ENCODE measurements around the gene EFTUD2. TPM values are rescaled to one million over a fixed set of nuclear protein-coding genes. Genes with fewer than 3 reads are reported as not detected.

EFTUD2 gene
- total and polyA plus RNA-seq, 2 of the 13 experiments (the other 11 are each of a cell fraction or from before 2014, with no cell fraction given): 111 to 137 TPM

GRCh38 chr17:44889003-44889402 is 10.2 kb downstream of the EFTUD2 start (continued):
- TF ChIP-seq ZBTB2 (CRISPR knock-in tag; IDR thresholded peaks at IDR 0.05; ENCODE audit: low read depth) (no peak), NKX3-1 (CRISPR knock-in tag; IDR thresholded peaks at IDR 0.05) (no peak), SMAD9 (CRISPR knock-in tag; IDR thresholded peaks at IDR 0.05) (no peak), SIN3B (IDR thresholded peaks at IDR 0.05; ENCODE audit: low read length) (no peak), CEBPG (CRISPR knock-in tag; IDR thresholded peaks at IDR 0.05) (peak; percentile 92), ZSCAN21 (CRISPR knock-in tag; IDR thresholded peaks at IDR 0.05; ENCODE audit: borderline replicate concordance) (no peak), ZNF691 (CRISPR knock-in tag; IDR thresholded peaks at IDR 0.05; ENCODE audit: borderline replicate concordance, low read depth) (no peak), MIER3 (CRISPR knock-in tag; IDR thresholded peaks at IDR 0.05; ENCODE audit: borderline replicate concordance) (no peak), ZNF562 (CRISPR knock-in tag; IDR thresholded peaks at IDR 0.05; ENCODE audit: borderline replicate concordance) (no peak), ZNF652 (CRISPR knock-in tag; IDR thresholded peaks at IDR 0.05; ENCODE audit: borderline replicate concordance, low read depth) (no peak), ZNF460 (CRISPR knock-in tag; IDR thresholded peaks at IDR 0.05; ENCODE audit: borderline replicate concordance) (no peak), SOX13 (IDR thresholded peaks at IDR 0.05) (no peak), SOX13 (CRISPR knock-in tag; conservative IDR thresholded peaks at IDR 0.05 in 1 of 2, IDR thresholded peaks at IDR 0.05 in 1 of 2) (no peak), SOX6 (IDR thresholded peaks at IDR 0.05) (no peak), SOX6 (CRISPR knock-in tag; IDR thresholded peaks at IDR 0.05) (no peak), BHLHE40 (IDR thresholded peaks at IDR 0.05; ENCODE audit: low read length) (no peak), MYPOP (CRISPR knock-in tag; IDR thresholded peaks at IDR 0.05) (no peak), MTA1 (CRISPR knock-in tag; IDR thresholded peaks at IDR 0.05; ENCODE audit: borderline replicate concordance) (no peak), NFE2 (CRISPR knock-in tag; IDR thresholded peaks at IDR 0.05) (no peak), ONECUT2 (CRISPR knock-in tag; IDR thresholded peaks at IDR 0.05) (0 out of 2 replicates have a peak, but pooled peaks have one; percentile 9), SAP130 (CRISPR knock-in tag; IDR thresholded peaks at IDR 0.05; ENCODE audit: low read depth) (peak; percentile 63), BRF2 (CRISPR knock-in tag; IDR thresholded peaks at IDR 0.05) (no peak), NR3C1 (CRISPR knock-in tag; IDR thresholded peaks at IDR 0.05) (no peak), SALL1 (CRISPR knock-in tag; IDR thresholded peaks at IDR 0.05) (peak; percentile 62), SP140L (CRISPR knock-in tag; IDR thresholded peaks at IDR 0.05; ENCODE audit: borderline replicate concordance) (no peak), GTF2F1 (IDR thresholded peaks at IDR 0.05; ENCODE audit: low read length) (no peak), ZNF33A (CRISPR knock-in tag; IDR thresholded peaks at IDR 0.05; ENCODE audit: borderline replicate concordance) (0 out of 2 replicates have a peak, but pooled peaks have one; percentile 6), ZNF7 (CRISPR knock-in tag; IDR thresholded peaks at IDR 0.05) (no peak), HDAC1 (CRISPR knock-in tag; IDR thresholded peaks at IDR 0.05) (peak; percentile 43; the same call in 1 of the 2 replicates)
